Measurements from ENCODE around the gene PRKCH. TPM values are rescaled to one million over a fixed set of nuclear protein-coding genes. Genes with fewer than 3 reads are reported as not detected.

PRKCH gene
- total RNA-seq, 1 experiment from 2014 or later = 2.7 TPM

GRCh38 chr14:61561104-61561503, 239.7 kb downstream of the PRKCH start:
- Histone ChIP-seq H3K4me1 (ENCODE audit: control insufficient read depth, insufficient read depth, low read length) (peaks cover 20% of the 10 kb centered on the region), H3K27me3 (ENCODE audit: control insufficient read depth, insufficient read depth, low read length) (no peaks in the 10 kb centered on the region), H3K27ac (ENCODE audit: low read length) (peak overlapping the region; percentile 53; the same call in 1 of the 2 replicates), H3K9me3 (ENCODE audit: control insufficient read depth, insufficient read depth, low read depth, low read length) (no peaks in the 10 kb centered on the region), H3K4me3 (ENCODE audit: low read depth in 2 of 2, low read length in 2 of 2) (no peak overlapping the region), H3K36me3 (ENCODE audit: control insufficient read depth, insufficient read depth, low read length) (no peaks in the 10 kb centered on the region)
- DNase-seq (ENCODE audit: low read depth, low spot score) (no peak), ATAC-seq (peak; percentile 57; the same call in 1 of the 2 replicates)
- intact Hi-C loops (cut with micrococcal nuclease; ENCODE audit: unreplicated experiment) (no loop called here), in situ Hi-C loops (cut with HindIII; ENCODE audit: low pct_unique_long_range_greater_than_20kb, low sequenced_read_pairs) (no loop called here)
- no peak for TF ChIP-seq SIN3A (IDR thresholded peaks at IDR 0.05; ENCODE audit: borderline replicate concordance, insufficient read depth, low read depth, low read length)
- TF ChIP-seq CTCF (IDR thresholded peaks at IDR 0.05) = 0 out of 2 replicates have a peak, but pooled peaks have one; percentile 22
- TF ChIP-seq REST (IDR thresholded peaks at IDR 0.05; ENCODE audit: insufficient read depth in 1 of 2, low read depth in 2 of 2, low read length in 1 of 2) = no peak
- TF ChIP-seq TCF7L2 (IDR thresholded peaks at IDR 0.05; ENCODE audit: low read depth, low read length) = no peak
- no TSS peak for BruUV-seq (replicated peaks)
- POLR2A ChIA-PET = no interaction called here
- CTCF ChIA-PET = no interaction called here

- no peak for TF ChIP-seq CTCF (IDR thresholded peaks at IDR 0.05)
- no peak for TF ChIP-seq TCF7L2 (IDR thresholded peaks at IDR 0.05; ENCODE audit: low read depth, low read length)
- no peak for TF ChIP-seq REST (IDR thresholded peaks at IDR 0.05; ENCODE audit: insufficient read depth in 1 of 2, low read depth in 2 of 2, low read length in 1 of 2)
- no peak for TF ChIP-seq POLR2AphosphoS5 (IDR thresholded peaks at IDR 0.05; ENCODE audit: low read depth, low read length)
- TF ChIP-seq SIN3A (IDR thresholded peaks at IDR 0.05; ENCODE audit: borderline replicate concordance, insufficient read depth, low read depth, low read length) = no peak
- Histone ChIP-seq H3K36me3 (ENCODE audit: control insufficient read depth, insufficient read depth, low read length) (no peaks in the 10 kb centered on the region), H3K27me3 (ENCODE audit: control insufficient read depth, insufficient read depth, low read length) (no peaks in the 10 kb centered on the region), H3K4me1 (ENCODE audit: control insufficient read depth, insufficient read depth, low read length) (peaks cover 20% of the 10 kb centered on the region), H3K27ac (ENCODE audit: low read length) (peak overlapping the region; percentile 53), H3K9me3 (ENCODE audit: control insufficient read depth, insufficient read depth, low read depth, low read length) (no peaks in the 10 kb centered on the region), H3K4me3 (ENCODE audit: low read depth in 2 of 2, low read length in 2 of 2) (no peak overlapping the region)
- DNase-seq (ENCODE audit: low read depth, low spot score) = no peak
- CTCF ChIA-PET = no interaction called here
- in situ Hi-C loops (cut with HindIII; ENCODE audit: low pct_unique_long_range_greater_than_20kb, low sequenced_read_pairs) = no loop called here
- no TSS peak for BruUV-seq (replicated peaks)
- POLR2A ChIA-PET = no interaction called here
- ATAC-seq = peak; percentile 48
- intact Hi-C loops (cut with micrococcal nuclease; ENCODE audit: unreplicated experiment) = no loop called here
Measured at GRCh38 chr14:61561657-61562276, 240.4 kb downstream of the PRKCH start.

Data from Panc1 (cell line).